Subcutaneous abdominal adipose tissue (tissue), 5 donors: Measurements from ENCODE around the gene RHCG.

Source experiments
- H3K27ac ChIP-seq: one replicate; pipeline ENCODE4 v1.7.0; 2013; ENCODE audit warnings: low read depth, mild to moderate bottlenecking, inconsistent platforms, low read length, moderate library complexity
- H3K27me3 ChIP-seq, 5 donors: one replicate each; pipeline ENCODE4 v1.7.0; 2013; ENCODE audit warnings: low read length in 5 of 5, inconsistent platforms in 1 of 5; ENCODE audit not compliant: control insufficient read depth in 5 of 5, insufficient read depth in 4 of 5
- H3K36me3 ChIP-seq, 5 donors: one replicate each; pipeline ENCODE4 v1.7.0; 2013; ENCODE audit warnings: low read length in 5 of 5; ENCODE audit not compliant: control insufficient read depth in 5 of 5, insufficient read depth in 5 of 5
- H3K4me1 ChIP-seq, 5 donors: one replicate each; pipeline ENCODE4 v1.7.0; 2013; ENCODE audit warnings: low read length in 5 of 5, mild to moderate bottlenecking in 3 of 5, moderate library complexity in 1 of 5; ENCODE audit not compliant: control insufficient read depth in 5 of 5, insufficient read depth in 5 of 5
- H3K4me3 ChIP-seq, 5 donors: one replicate each; pipeline ENCODE4 v1.7.0; 2013; ENCODE audit warnings: low read length in 5 of 5, low read depth in 1 of 5
- H3K9ac ChIP-seq, 5 donors: one replicate each; pipeline ENCODE4 v1.7.0; 2013; ENCODE audit warnings: low read length in 5 of 5, mild to moderate bottlenecking in 4 of 5, moderate library complexity in 3 of 5
- H3K9me3 ChIP-seq, 5 donors: one replicate each; pipeline ENCODE4 v1.7.0; 2013; ENCODE audit warnings: low read length in 5 of 5; ENCODE audit not compliant: control insufficient read depth in 5 of 5
- donor health status: healthy.
- donor health status: healthy.
- donor health status: healthy.
- donor health status: healthy.
- donor health status: healthy.

The RHCG gene

GRCh38 chr15:89494031-89494430 is 2.4 kb downstream of the RHCG start:
- Histone ChIP-seq H3K27ac (no peak overlapping the region), H3K4me1 (peaks cover 0 to 10% (median 9%) of the 10 kb centered on the region in 5 donors), H3K4me3 (no peak overlapping the region), H3K9me3 (no peaks in the 10 kb centered on the region), H3K27me3 (peaks cover 9 to 50% (median 39%) of the 10 kb centered on the region in 5 donors), H3K9ac (no peak overlapping the region), H3K36me3 (no peaks in the 10 kb centered on the region)

DNA sequence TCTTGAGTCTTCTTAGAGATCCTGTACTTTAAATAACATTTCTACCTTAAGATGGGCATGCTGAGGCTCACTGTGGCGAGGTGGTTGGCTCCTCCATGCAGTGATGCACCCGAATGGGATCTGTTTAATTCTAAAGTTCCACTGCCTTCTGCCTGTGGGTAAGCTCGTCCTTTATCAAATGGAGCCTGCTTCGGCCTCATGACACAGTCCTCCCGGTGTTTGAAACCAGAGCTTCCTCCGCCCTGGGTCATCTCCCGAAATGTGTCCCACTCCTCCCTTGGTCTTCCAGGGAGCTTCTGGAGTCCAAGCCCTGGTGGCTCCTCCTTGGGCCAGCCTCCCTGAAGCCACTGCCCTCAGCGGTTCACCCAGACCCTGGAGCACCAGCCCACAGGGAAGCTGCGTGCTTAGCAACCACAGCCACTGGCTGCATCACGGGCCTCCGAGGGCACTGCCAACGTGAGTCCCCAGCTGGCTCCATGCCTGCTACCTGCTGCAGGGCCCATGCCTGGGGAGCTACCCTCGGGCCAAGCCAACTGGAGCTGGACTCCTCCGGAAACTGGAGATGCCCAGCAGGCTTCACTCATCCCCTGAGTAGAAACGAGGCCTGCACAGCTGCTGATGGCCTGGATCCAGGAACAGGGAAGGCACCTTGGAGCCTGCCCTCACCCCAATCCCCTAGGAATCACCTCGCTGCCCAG is 3.3 kb downstream of the RHCG start:
- no peak overlapping the region for H3K4me3 ChIP-seq
- no peaks in the 10 kb centered on the region for H3K36me3 ChIP-seq
- peaks cover 0 to 10% (median 9%) of the 10 kb centered on the region in 5 donors for H3K4me1 ChIP-seq
- no peaks in the 10 kb centered on the region for H3K9me3 ChIP-seq
- peaks cover 9 to 50% (median 35%) of the 10 kb centered on the region in 5 donors for H3K27me3 ChIP-seq
- no peak overlapping the region for H3K27ac ChIP-seq
- H3K9ac ChIP-seq: no peak overlapping the region

GRCh38 chr15:89492111-89492641 is 4.2 kb downstream of the RHCG start:
- Histone ChIP-seq H3K4me3 (no peak overlapping the region), H3K9ac (no peak overlapping the region), H3K27ac (no peak overlapping the region), H3K4me1 (peaks cover 0 to 10% (median 9%) of the 10 kb centered on the region in 5 donors), H3K9me3 (no peaks in the 10 kb centered on the region), H3K27me3 (peaks cover 9 to 56% (median 38%) of the 10 kb centered on the region in 5 donors), H3K36me3 (no peaks in the 10 kb centered on the region)

GRCh38 chr15:89490814-89491315 is 5.5 kb downstream of the RHCG start:
- Histone ChIP-seq H3K4me1 (peaks cover 0 to 6% (median 2%) of the 10 kb centered on the region in 5 donors), H3K27ac (no peak overlapping the region), H3K27me3 (peaks cover 22 to 61% (median 43%) of the 10 kb centered on the region in 5 donors)

DNA sequence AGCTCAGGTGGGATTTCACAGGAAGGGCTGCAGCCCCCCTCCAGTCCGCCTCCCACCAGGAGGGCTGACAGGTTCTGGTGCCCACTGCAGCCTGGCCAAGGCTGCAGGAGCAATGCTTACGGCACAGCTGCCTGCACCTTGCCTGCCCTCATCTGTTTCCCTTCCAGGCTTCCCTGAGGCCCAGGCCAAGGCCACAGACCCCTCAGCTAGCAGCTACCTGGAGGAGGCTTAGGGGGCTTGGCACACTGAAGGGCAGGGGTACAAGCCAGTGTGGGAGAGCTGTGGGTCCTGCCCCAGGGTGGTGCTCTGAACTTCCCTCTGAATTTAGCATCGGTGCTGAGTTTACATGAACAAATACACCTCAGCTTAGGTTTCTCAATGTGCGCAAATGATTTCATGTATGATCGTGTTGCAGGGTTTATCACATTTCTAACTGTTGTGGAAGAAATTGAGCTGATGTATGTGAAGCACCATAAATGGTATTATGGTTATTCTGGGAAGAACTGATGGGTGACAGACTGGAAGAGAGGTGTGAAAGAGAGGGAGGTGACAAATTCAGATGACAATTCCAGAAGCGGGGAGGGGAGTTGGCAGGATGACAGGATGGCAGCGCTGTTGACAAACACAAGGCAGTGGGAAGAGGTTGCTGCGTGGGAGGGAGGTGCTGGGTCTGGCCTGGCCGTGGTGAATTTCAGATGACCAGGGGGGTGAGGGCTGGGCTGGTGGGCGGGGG is 6.1 kb downstream of the RHCG start:
- Histone ChIP-seq H3K36me3 (no peaks in the 10 kb centered on the region), H3K27me3 (peaks cover 24 to 57% (median 37%) of the 10 kb centered on the region in 5 donors), H3K4me1 (peaks cover 0 to 5% (median 2%) of the 10 kb centered on the region in 5 donors), H3K9me3 (no peaks in the 10 kb centered on the region), H3K4me3 (no peak overlapping the region), H3K27ac (no peak overlapping the region), H3K9ac (no peak overlapping the region)

More at GRCh38 chr15:89490814-89491315, 5.5 kb downstream of the RHCG start:
- Histone ChIP-seq H3K4me3 (no peak overlapping the region), H3K9me3 (no peaks in the 10 kb centered on the region), H3K9ac (no peak overlapping the region), H3K36me3 (no peaks in the 10 kb centered on the region)

- no peak overlapping the region for H3K27ac ChIP-seq
- peaks cover 19 to 51% (median 35%) of the 10 kb centered on the region in 5 donors for H3K27me3 ChIP-seq
- H3K4me3 ChIP-seq: no peak overlapping the region
- H3K9ac ChIP-seq: no peak overlapping the region
- no peaks in the 10 kb centered on the region for H3K36me3 ChIP-seq
- H3K9me3 ChIP-seq: no peaks in the 10 kb centered on the region
- peaks cover 0 to 5% (median 2%) of the 10 kb centered on the region in 5 donors for H3K4me1 ChIP-seq
These were observed 7.0 kb downstream of the RHCG start for GRCh38 chr15:89489376-89489775.

- Histone ChIP-seq H3K36me3 (no peaks in the 10 kb centered on the region), H3K27me3 (peaks cover 19 to 42% (median 27%) of the 10 kb centered on the region in 5 donors), H3K9me3 (no peaks in the 10 kb centered on the region), H3K27ac (no peak overlapping the region), H3K4me3 (no peak overlapping the region), H3K9ac (no peak overlapping the region), H3K4me1 (peaks cover 0 to 5% (median 2%) of the 10 kb centered on the region in 5 donors)
These were observed 8.6 kb downstream of the RHCG start for GRCh38 chr15:89487791-89488190.

DNA sequence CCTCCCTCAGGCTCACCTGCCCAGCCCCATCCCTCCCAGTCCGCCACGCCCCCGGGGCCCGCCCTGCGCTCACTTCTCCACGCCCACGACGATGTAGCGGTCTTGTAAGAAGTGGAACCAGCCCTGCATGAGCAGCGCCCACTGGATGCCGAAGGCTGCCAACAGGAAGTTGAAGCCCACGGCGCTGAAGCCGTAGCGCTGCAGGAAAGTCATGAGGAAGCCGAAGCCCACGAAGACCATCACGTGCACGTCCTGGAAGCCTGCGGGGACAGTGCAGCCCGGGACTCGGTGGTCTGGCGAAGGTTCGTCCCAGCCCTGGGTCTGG is 9.7 kb downstream of the RHCG start:
- no peaks in the 10 kb centered on the region for H3K9me3 ChIP-seq
- H3K9ac ChIP-seq: no peak overlapping the region
- no peaks in the 10 kb centered on the region for H3K36me3 ChIP-seq
- H3K4me1 ChIP-seq: peaks cover 0 to 5% (median 2%) of the 10 kb centered on the region in 5 donors
- no peak overlapping the region for H3K27ac ChIP-seq
- peak overlapping the region in 1 of 5 donors; percentile 40 for H3K4me3 ChIP-seq
- peaks cover 19 to 34% (median 24%) of the 10 kb centered on the region in 5 donors for H3K27me3 ChIP-seq

GRCh38 chr15:89483079-89483478 is 13.3 kb downstream of the RHCG start:
- Histone ChIP-seq H3K4me1 (peaks cover 0 to 5% (median 2%) of the 10 kb centered on the region in 5 donors), H3K4me3 (no peak overlapping the region), H3K27ac (no peak overlapping the region), H3K36me3 (no peaks in the 10 kb centered on the region), H3K9ac (no peak overlapping the region), H3K9me3 (no peaks in the 10 kb centered on the region), H3K27me3 (peaks cover 19 to 46% (median 26%) of the 10 kb centered on the region in 5 donors)

DNA sequence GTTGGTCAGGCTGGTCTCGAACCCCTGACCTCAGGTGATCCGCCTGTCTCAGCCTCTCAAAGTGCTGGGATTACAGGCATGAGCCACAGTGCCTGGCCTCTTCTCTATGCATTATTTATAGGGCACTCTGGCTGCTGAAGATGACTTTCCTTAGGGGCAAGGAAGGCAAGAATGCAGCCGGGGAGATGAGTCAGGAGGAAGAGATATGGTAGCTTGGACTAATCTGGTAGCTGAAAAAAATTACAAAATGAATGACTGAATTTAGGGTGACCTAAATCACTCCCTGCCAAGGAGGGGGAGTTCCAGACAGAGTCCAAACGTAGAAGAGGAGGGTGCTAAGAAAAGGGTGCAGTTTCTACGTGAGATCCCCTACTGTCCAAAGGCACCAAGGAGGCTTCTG is 14.2 kb downstream of the RHCG start:
- Histone ChIP-seq H3K4me3 (no peak overlapping the region), H3K27me3 (peaks cover 21 to 48% (median 26%) of the 10 kb centered on the region in 5 donors), H3K27ac (no peak overlapping the region), H3K4me1 (peaks cover 0 to 5% (median 2%) of the 10 kb centered on the region in 5 donors), H3K9ac (no peak overlapping the region), H3K36me3 (no peaks in the 10 kb centered on the region), H3K9me3 (no peaks in the 10 kb centered on the region)
